Liver (tissue), 9 donors: ENCODE measurements around the gene GABRG2. TPM values are rescaled to one million over a fixed set of nuclear protein-coding genes. Genes with fewer than 3 reads are reported as not detected.

ENCODE experiments used
- DNase-seq: peaks from one replicate; pipeline ENCODE4 v3.0.0-alpha.2; 2017; ENCODE audit warnings: low spot score
- H3K27ac ChIP-seq, 2 donors: one replicate each; pipeline ENCODE4 v1.7.0; 2013; ENCODE audit warnings: inconsistent platforms in 2 of 2, low read length in 2 of 2, control low read depth in 1 of 2, low read depth in 1 of 2, mild to moderate bottlenecking in 1 of 2
- H3K27me3 ChIP-seq, 4 donors: one replicate each; pipeline versions ENCODE4 v1.6.1 to v1.7.0; 2013; ENCODE audit warnings: low read length in 3 of 4, inconsistent platforms in 1 of 4, mild to moderate bottlenecking in 1 of 4, moderate library complexity in 1 of 4; ENCODE audit not compliant: control insufficient read depth in 4 of 4, insufficient read depth in 4 of 4
- H3K36me3 ChIP-seq, 4 donors: one replicate each; pipeline versions ENCODE4 v1.6.1 to v1.7.0; 2013; ENCODE audit warnings: low read length in 3 of 4, mild to moderate bottlenecking in 3 of 4, low read depth in 1 of 4, moderate library complexity in 1 of 4; ENCODE audit not compliant: control insufficient read depth in 4 of 4, insufficient read depth in 3 of 4
- H3K4me1 ChIP-seq, 4 donors: one replicate each; pipeline versions ENCODE4 v1.6.1 to v1.7.0; 2013; ENCODE audit warnings: low read length in 3 of 4, mild to moderate bottlenecking in 3 of 4, moderate library complexity in 1 of 4; ENCODE audit not compliant: control insufficient read depth in 4 of 4, insufficient read depth in 4 of 4
- H3K4me3 ChIP-seq, 3 donors: one replicate each; pipeline versions ENCODE4 v1.6.1 to v1.7.0; 2013; ENCODE audit warnings: low read length in 3 of 3, control low read depth in 1 of 3, low read depth in 1 of 3, mild to moderate bottlenecking in 1 of 3
- H3K9ac ChIP-seq, 2 donors: one replicate each; pipeline ENCODE4 v1.7.0; 2013; ENCODE audit warnings: low read length in 2 of 2, mild to moderate bottlenecking in 2 of 2, moderate library complexity in 2 of 2, control low read depth in 1 of 2, low read depth in 1 of 2
- H3K9me3 ChIP-seq, 4 donors: one replicate each; pipeline versions ENCODE4 v1.6.1 to v1.7.0; 2013; ENCODE audit warnings: low read length in 3 of 4; ENCODE audit not compliant: control insufficient read depth in 4 of 4
- ATF3 ChIP-seq: IDR thresholded peaks from 2 replicates; pipeline ENCODE4 v1.6.1; 2016; ENCODE audit warnings: antibody characterized with exemption
- CTCF ChIP-seq: fragments of 150-350 bp; IDR thresholded peaks from 2 replicates; pipeline ENCODE4 v1.5.1; 2017; ENCODE audit warnings: improper control_type of control experiment, low read depth, low read length; ENCODE audit not compliant: missing input control
- FOXA1 ChIP-seq: IDR thresholded peaks from 2 replicates; pipeline ENCODE4 v1.6.1; 2016; ENCODE audit warnings: antibody characterized with exemption
- FOXA2 ChIP-seq: IDR thresholded peaks from 2 replicates; pipeline ENCODE4 v1.6.1; 2016; ENCODE audit warnings: antibody characterized with exemption
- GABPA ChIP-seq, 2 donors: IDR thresholded peaks in 1 of 2; conservative IDR thresholded peaks in 1 of 2; 2 replicates each; pipeline ENCODE4 v1.6.1; 2016; ENCODE audit warnings: antibody characterized with exemption in 2 of 2, mild to moderate bottlenecking in 1 of 2, moderate library complexity in 1 of 2
- HNF4A ChIP-seq, 2 donors: conservative IDR thresholded peaks; 2 replicates each; pipeline ENCODE4 v1.6.1; 2016; ENCODE audit warnings: antibody characterized with exemption in 2 of 2, mild to moderate bottlenecking in 2 of 2
- HNF4G ChIP-seq: IDR thresholded peaks from 2 replicates; pipeline ENCODE4 v1.6.1; 2016; ENCODE audit warnings: antibody characterized with exemption
- JUND ChIP-seq, 2 donors: IDR thresholded peaks; 2 replicates each; pipeline ENCODE4 v1.6.1; 2016; ENCODE audit warnings: antibody characterized with exemption in 2 of 2
- NR2F2 ChIP-seq: IDR thresholded peaks from 2 replicates; pipeline ENCODE4 v1.6.1; 2016; ENCODE audit warnings: antibody characterized with exemption
- RAD21 ChIP-seq, 2 donors: IDR thresholded peaks; 2 replicates each; pipeline ENCODE4 v1.6.1; 2016; ENCODE audit warnings: antibody characterized with exemption in 2 of 2, mild to moderate bottlenecking in 2 of 2
- RXRA ChIP-seq, 2 donors: IDR thresholded peaks; 2 replicates each; pipeline ENCODE4 v1.6.1; 2017 to 2018; ENCODE audit warnings: antibody characterized with exemption in 2 of 2, mild to moderate bottlenecking in 1 of 2
- SP1 ChIP-seq: IDR thresholded peaks from 2 replicates; pipeline ENCODE4 v1.6.1; 2018; ENCODE audit warnings: antibody characterized with exemption, mild to moderate bottlenecking
- TAF1 ChIP-seq: conservative IDR thresholded peaks from 2 replicates; pipeline ENCODE4 v1.6.1; 2016; ENCODE audit warnings: antibody characterized with exemption, mild to moderate bottlenecking
- YY1 ChIP-seq: IDR thresholded peaks from 2 replicates; pipeline ENCODE4 v1.6.1; 2016; ENCODE audit warnings: antibody characterized with exemption, mild to moderate bottlenecking
- WGBS: extraction: QIAGEN DNeasy Blood & Tissue Kit; methylation state at CpG from one replicate; pipeline ENCODE4 v1.1.7; 2013; 5-methylcytosine and 5-hydroxymethylcytosine counted together
- polyA plus RNA-seq, 2 donors: library from polyadenylated mRNA; stranded (reverse) in 1 of 2; unstranded in 1 of 2; fragments of 200-250 nt in 1 of 2; fragments of >200 nt in 1 of 2; fragmentation: Nextera tagmentation in 1 of 2; extraction: Ambion mirVana in 1 of 2; gene quantifications; one replicate each; pipeline versions ENCODE4 v1.2.1 to v1.2.3, GENCODE V29; 2013 to 2015
- total RNA-seq, 2 donors: library from RNA; depleted of rRNA; stranded (reverse); fragments of >200 nt; gene quantifications; one replicate each; pipeline ENCODE4 v1.2.3, GENCODE V29; 2014
- TF ChIP-seq, protein P1 (sequence below): IDR thresholded peaks from 2 replicates; pipeline ENCODE4 v1.6.1; 2016; ENCODE audit warnings: antibody characterized with exemption
- TF ChIP-seq, protein P2 (sequence below): IDR thresholded peaks from 2 replicates; pipeline ENCODE4 v1.6.1; 2016; ENCODE audit warnings: antibody characterized with exemption, mild to moderate bottlenecking
- TF ChIP-seq, protein P3 (sequence below): IDR thresholded peaks from 2 replicates; pipeline ENCODE4 v1.6.1; 2016; ENCODE audit warnings: antibody characterized with exemption
- donor health status: healthy.
- donor health status: healthy.
- donor health status: healthy.
- donor health status: healthy.
- donor health status: healthy.

GABRG2 gene
- total and polyA plus RNA-seq, 4 donors = under 0.01 TPM; not detected in 3

DNA sequence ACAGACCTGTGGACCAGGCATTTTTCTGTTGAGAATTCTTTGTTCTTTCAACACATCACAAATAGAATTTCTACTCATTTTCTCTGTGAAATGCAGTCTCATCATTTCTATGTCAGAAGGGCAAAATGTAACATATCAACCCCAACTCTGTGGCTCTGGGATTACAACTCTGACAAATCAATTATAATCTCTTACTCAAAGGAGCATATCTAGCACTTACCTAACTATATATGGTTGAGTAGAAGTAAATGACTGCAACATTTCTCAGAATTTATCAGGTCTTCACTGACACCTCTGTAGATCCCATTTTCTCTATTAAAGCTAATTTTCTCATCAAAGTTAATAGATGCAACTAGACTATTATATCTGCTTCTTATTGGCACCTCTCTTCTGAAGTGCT, 64.8 kb downstream of the GABRG2 start:
- H3K4me1 ChIP-seq = no peaks in the 10 kb centered on the region
- H3K9me3 ChIP-seq = no peaks in the 10 kb centered on the region
- no peaks in the 10 kb centered on the region for H3K36me3 ChIP-seq
- TF ChIP-seq RXRA (IDR thresholded peaks at IDR 0.05) (no peak), YY1 (no peak)
- H3K27ac ChIP-seq = no peak overlapping the region
- H3K27me3 ChIP-seq = no peaks in the 10 kb centered on the region
- no peak overlapping the region for H3K9ac ChIP-seq
- no peak overlapping the region for H3K4me3 ChIP-seq
- DNase-seq = no peak

GRCh38 chr5:162139190-162139589, 71.6 kb downstream of the GABRG2 start:
- TF ChIP-seq HNF4G = no peak
- no peak for TF ChIP-seq FOXA2
- TF ChIP-seq, protein P1, sequence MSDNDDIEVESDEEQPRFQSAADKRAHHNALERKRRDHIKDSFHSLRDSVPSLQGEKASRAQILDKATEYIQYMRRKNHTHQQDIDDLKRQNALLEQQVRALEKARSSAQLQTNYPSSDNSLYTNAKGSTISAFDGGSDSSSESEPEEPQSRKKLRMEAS = no peak
- TF ChIP-seq JUND (IDR thresholded peaks at IDR 0.05) = no peak
- no peak for TF ChIP-seq HNF4A (conservative IDR thresholded peaks at IDR 0.05)
- TF ChIP-seq TAF1 = no peak
- no peak for TF ChIP-seq RXRA (IDR thresholded peaks at IDR 0.05)
- no peak for TF ChIP-seq SP1
- no peak for TF ChIP-seq GABPA (IDR thresholded peaks at IDR 0.05 in 1 of 2, conservative IDR thresholded peaks at IDR 0.05 in 1 of 2)
- TF ChIP-seq, protein P2, sequence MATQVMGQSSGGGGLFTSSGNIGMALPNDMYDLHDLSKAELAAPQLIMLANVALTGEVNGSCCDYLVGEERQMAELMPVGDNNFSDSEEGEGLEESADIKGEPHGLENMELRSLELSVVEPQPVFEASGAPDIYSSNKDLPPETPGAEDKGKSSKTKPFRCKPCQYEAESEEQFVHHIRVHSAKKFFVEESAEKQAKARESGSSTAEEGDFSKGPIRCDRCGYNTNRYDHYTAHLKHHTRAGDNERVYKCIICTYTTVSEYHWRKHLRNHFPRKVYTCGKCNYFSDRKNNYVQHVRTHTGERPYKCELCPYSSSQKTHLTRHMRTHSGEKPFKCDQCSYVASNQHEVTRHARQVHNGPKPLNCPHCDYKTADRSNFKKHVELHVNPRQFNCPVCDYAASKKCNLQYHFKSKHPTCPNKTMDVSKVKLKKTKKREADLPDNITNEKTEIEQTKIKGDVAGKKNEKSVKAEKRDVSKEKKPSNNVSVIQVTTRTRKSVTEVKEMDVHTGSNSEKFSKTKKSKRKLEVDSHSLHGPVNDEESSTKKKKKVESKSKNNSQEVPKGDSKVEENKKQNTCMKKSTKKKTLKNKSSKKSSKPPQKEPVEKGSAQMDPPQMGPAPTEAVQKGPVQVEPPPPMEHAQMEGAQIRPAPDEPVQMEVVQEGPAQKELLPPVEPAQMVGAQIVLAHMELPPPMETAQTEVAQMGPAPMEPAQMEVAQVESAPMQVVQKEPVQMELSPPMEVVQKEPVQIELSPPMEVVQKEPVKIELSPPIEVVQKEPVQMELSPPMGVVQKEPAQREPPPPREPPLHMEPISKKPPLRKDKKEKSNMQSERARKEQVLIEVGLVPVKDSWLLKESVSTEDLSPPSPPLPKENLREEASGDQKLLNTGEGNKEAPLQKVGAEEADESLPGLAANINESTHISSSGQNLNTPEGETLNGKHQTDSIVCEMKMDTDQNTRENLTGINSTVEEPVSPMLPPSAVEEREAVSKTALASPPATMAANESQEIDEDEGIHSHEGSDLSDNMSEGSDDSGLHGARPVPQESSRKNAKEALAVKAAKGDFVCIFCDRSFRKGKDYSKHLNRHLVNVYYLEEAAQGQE = no peak
- TF ChIP-seq ATF3 = no peak
- no peak for TF ChIP-seq RAD21 (IDR thresholded peaks at IDR 0.05)
- TF ChIP-seq YY1 = no peak
- no peak for TF ChIP-seq CTCF
- TF ChIP-seq, protein P3, sequence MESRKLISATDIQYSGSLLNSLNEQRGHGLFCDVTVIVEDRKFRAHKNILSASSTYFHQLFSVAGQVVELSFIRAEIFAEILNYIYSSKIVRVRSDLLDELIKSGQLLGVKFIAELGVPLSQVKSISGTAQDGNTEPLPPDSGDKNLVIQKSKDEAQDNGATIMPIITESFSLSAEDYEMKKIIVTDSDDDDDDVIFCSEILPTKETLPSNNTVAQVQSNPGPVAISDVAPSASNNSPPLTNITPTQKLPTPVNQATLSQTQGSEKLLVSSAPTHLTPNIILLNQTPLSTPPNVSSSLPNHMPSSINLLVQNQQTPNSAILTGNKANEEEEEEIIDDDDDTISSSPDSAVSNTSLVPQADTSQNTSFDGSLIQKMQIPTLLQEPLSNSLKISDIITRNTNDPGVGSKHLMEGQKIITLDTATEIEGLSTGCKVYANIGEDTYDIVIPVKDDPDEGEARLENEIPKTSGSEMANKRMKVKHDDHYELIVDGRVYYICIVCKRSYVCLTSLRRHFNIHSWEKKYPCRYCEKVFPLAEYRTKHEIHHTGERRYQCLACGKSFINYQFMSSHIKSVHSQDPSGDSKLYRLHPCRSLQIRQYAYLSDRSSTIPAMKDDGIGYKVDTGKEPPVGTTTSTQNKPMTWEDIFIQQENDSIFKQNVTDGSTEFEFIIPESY = no peak
- no peak for TF ChIP-seq NR2F2
- no peak for TF ChIP-seq FOXA1
- H3K9me3 ChIP-seq = no peaks in the 10 kb centered on the region
- no peaks in the 10 kb centered on the region for H3K36me3 ChIP-seq
- no peak overlapping the region for H3K9ac ChIP-seq
- H3K4me3 ChIP-seq = no peak overlapping the region
- no peaks in the 10 kb centered on the region for H3K27me3 ChIP-seq
- H3K27ac ChIP-seq = no peak overlapping the region
- WGBS = 83% methylated on average over 3 of the region's 3 CpGs
- H3K4me1 ChIP-seq = no peaks in the 10 kb centered on the region
- DNase-seq = no peak
